GM19452 (cell line): Measurements from ENCODE around the gene ZNF785.
"Not testable (repeated sequence)": the region's sequence is repeated elsewhere in the genome, so short reads cannot be mapped to it uniquely, and the experiment has no call there.

Experiments used
- ATAC-seq: cut with Tn5 transposase; IDR thresholded peaks from one replicate; pipeline ENCODE4 v1.9.1; 2021; ENCODE audit not compliant: unreplicated experiment

ZNF785 gene

DNA sequence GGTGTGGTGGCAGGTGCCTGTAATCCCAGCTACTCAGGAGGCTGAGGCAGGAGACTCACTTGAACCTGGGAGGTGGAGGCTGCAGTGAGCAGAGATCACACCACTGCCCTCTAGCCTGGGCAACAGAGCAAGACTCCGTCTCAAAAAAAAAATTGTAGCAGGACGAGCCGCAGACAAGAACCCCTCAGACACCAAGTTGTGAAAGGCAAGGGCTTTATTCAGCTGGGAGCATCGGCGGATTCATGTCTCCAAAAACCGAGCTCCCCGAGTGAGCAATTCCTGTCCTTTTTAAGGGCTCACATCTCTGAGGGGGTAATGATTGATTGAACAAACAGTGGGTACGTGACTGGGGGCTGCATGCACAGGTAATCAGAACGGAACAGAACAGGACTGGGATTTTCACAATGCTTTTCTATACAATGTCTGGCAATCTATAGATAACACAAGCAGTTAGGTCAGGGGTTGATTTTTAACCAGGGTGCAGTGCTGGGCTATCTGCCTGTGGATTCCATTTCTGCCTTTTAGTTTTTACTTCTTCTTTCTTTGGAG is 44.5 kb downstream of the ZNF785 start:
- ATAC-seq: not testable (repeated sequence)

DNA sequence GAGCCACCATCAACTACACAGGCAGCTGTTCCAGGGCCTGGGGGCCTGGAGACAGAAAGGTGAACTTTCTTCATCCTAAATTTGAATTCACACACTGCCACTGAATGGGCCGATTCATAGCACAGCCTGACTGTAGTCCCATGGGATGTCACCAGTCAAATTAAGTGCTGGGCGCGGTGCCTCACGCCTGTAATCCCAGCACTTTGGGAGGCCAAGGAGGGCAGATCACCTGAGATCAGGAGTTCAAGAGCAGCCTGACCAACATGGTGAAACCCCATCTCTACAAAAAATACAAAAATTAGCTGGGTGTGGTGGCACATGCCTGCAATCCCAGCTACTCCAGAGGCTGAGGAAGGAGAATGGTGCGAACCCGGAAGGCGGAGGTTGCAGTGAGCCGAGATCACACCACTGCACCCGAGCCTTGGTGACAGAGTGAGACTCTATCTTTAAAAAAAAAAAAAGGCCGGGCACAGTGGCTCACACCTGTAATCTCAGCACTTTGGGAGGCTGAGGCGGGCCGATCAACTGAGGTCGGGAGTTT is 45.4 kb downstream of the ZNF785 start:
- ATAC-seq: not testable (repeated sequence)

DNA sequence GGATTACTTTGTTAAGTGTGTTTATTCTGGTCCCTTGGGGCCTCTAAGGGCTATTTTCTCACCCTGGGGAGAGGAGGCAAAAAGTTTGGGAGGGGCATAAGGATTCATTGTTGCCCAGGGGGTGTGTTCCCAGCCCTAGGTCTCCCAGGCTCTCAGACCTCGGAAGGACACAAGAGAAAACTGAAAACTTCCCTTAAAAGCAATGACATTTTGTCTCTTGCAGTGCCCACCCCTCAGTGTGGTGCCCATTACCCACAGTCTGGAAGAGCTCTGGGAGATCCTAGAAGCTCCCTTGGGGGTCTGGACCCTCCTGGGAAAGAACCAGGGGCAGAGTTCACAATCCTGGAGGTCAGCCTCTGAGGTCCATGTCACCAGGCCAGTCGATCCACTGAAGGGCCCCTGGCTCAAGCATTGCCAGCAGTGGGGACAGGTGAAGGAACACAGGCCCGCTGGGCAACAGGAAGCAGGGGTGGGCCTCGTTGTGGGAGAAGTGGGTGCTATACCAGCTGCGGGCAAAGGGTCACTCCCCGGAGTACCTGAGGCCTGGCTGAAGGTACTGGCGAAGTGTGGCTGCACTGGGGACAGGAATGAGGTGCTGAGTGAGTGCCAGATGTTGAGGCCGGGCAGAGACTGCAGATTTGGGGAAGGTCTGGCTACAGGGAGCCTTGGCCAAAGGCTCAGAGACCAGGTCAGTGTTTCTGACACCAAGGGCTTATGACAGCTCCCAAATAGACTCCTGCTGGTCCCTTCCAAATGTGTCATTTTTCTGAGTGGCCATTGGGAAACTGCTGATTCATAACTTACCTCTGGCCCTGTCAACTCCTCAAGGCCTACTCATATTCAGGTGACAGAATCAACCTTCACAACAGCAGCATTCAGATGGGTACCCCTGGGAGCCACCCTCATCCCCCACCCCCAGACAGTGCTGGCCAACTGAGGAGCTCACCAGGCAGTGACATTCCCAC is 46.2 kb downstream of the ZNF785 start:
- ATAC-seq: no peak

DNA sequence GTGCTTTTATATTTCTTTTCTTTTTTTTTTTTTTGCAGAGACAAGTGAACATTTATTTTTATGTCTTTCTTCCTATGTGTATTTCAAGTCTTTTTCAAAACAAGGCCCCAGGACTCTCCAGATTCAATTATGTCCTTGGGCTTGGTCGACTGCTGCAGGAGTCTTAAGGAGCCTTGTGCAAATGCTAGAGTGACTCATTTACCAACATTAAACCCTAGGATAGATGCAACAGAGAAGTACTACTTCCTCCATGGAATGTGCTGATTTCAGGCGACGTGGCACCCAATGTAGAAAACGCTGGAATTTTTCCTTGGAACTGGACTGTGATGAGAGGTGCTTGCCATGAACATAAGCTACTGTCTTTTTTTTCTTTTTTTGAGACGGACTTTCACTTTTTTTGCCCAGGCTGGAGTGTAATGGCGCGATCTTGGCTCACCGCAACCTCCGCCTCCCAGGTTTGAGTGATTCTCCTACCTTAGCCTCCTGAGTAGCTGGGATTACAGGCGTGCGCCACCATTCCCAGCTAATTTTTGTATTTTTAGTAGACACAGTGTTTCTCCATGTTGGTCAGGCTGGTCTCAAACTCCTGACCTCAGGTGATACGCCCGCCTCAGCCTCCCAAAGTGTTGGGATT is 49.0 kb downstream of the ZNF785 start:
- ATAC-seq: not testable (repeated sequence)

DNA sequence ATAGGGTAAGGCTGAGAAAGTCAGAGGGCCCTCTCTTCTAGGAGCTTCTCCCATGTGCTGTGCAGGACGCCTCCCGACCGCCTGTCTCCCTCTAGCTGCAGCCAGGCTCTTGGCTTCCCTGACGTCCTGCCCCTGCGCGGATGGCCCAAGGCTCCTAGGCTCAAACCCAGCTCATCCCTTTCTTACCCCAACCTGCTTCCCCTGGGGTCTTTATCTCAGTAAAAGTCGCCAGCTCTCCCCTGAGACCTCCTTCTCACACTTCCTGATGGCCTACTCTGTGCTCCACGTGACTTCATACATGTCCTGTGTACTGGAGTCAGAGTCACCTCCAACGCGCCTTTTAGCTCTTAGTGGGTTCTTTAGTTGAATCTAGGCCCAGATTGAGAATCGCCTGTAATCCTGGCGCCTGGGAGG is 49.7 kb downstream of the ZNF785 start:
- no peak for ATAC-seq

DNA sequence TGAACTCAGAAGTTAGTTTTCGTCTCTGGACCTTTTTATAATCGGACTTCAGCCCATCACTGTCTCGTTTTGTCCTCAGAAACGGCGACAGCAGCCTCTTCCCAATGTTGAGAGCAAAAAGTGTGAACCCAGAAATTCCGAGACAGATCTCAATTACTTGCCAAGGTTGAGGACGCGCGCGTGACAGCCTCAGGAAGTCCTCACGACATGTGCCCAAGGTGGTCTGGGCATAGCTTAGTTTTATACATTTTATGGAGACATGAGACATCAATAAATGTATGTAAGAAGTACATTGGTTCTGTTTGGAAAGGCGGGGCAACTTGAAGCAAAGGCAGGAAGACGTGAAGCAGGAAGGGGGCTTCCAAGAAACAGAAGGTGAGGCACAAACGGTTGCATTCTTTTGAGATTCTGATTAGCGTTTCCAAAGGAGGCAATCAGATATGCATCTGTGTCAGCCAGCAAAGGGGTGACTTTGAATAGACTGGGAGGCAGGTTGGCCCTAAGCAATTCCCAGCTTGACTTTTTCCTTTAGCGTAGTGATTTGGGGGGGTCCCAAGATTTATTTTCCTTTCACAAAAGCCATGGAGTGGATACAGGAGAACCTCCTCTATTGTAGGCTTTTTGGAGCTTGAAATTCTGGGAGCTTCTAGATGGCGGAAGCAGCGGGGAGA is 50.3 kb downstream of the ZNF785 start:
- peak; percentile 1 for ATAC-seq

DNA sequence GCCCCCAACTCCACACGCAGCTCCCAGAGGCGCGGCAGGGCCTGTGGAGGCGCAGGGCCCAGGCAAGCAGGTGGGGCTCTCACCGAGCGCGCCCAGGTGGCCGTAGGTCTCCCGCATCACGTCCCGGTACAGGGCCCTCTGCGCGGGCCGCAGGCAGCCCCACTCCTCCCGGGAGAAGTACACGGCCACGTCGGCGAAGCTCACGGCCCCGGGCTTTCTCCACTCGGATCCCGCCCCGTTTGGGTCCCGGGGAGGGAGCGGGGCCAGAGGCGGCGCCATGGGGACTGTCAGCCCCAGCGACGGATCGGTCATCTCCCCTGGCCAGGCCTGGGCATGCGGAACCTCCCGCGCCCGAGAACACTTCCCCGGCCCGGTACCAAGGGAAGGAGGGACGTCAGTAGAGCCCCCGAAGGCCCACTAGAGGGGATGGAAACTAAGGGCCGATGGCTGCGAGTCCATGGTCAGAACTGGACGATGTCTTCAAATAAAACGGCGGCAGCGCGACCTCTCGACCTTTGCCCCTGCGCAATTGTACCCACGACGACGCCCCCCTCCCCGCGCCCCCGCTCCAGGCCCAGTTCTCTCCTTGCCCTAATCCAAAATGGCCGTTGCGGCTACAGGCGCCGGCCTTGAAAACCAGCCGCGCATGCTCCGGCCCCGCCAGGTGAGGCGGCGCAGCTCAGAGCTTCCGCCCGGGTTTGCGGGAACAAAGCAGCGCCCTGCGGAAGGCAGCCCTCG is 51.0 kb downstream of the ZNF785 start, which contains the start of gene ZNF747:
ZNF747 (minus strand) TSS at position 491 of the 738 bp plus-strand sequence; CDS start at position 312, 179 bp downstream.
- peak; percentile 50 for ATAC-seq

DNA sequence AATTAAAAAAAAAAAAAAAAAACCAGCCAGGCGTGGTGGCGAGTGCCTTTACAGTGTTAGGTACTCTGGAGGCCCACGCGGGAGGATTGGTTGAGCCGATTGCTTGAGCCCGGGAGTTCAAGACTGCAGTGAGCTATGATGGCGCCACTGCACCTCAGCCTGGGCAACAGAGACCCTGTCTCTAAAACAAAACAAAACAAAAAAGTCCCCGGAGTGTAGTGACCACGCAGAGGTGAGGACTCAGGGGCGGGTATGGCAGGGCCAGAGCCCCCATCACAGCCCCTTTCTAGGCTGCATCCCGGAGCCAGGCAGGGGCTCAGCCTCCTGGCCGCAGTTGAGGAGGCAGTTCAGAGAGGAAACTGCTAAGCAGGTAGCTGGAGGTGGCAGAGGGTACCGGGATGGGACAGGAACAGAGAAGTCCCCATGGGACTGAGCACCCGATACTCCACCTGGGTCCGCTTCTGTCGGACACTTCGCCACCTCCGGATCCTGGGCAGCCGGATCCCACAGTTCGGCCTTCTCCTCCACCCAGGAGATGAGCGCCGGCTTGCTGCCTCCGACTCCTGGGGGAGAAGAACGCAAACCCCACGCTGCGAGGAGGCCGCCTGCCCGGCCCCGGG is 51.6 kb downstream of the ZNF785 start:
- peak; percentile 14 for ATAC-seq

DNA sequence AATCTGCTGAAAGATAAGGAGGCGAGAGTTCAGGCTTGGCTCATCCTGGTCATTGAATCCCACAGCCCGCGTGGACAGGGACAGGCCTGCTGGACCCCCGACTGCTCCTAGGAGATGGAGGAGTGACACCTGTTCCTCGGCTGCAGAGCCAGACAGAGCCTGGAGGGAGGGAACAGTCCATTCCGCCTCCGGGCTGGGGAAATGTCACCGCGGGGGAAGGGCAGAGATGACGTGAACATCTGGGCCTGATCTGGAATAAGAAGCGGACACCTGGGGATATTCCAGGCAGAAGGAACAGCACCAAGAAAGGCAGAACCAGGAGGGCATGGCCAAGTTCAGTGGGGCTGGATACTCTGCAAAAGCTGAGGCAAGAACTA is 52.4 kb downstream of the ZNF785 start:
- ATAC-seq: no peak

DNA sequence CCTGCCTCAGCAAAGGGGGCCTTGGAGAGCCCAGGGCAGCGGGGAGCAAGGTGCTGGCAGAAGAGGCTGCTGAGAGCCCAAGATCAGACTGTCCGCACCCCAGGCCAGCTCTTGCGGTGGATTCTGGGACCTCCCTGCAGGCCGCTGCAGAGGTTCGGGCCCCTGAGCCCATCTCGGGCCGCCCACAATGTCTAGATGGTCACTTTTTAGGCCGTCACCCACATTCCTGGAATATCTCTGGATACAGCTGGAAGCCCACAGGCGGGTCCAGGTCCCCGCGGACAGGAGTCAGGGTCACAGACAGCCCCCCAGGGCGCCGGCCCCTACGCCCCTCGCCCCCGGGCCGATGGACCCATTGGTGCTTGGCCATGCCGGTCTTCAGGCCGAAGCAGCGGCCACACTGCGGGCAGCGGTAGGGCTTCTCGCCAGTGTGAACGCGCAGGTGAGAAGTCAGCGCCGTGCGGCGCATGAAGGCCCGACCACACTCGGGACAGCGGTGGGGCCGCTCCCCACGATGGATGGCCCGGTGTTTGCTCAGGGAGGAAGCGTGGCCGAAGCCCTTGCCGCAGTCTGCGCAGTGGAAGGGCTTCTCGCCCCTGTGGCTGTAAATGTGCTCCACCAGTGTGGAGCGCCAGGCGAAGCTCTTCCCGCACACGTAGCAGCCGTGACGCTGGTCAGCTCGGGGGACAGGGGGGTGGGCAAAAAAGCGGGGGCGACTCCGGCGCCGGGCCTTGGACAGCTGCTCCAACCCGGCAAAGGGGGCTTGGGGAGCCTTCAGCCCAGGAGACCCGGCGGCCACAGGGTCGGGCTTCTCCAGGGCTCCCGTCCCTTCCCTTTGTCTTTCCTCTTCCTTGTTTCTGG is 53.0 kb downstream of the ZNF785 start:
- no peak for ATAC-seq
